CD4-positive, CD25-positive, alpha-beta regulatory T cell (primary cell): ENCODE data around the gene DMTF1. TPM values are rescaled to one million over a fixed set of nuclear protein-coding genes. Genes with fewer than 3 reads are reported as not detected.
A peak's percentile ranks its signal among the peaks of the same experiment; 100 is the strongest.
"Not testable (repeated sequence)": the region's sequence is repeated elsewhere in the genome, so short reads cannot be mapped to it uniquely, and the experiment has no call there.

Experiments used
- ATAC-seq, 2 donors: fragments of 150-1000 bp; cut with Tn5 transposase; one replicate each; pipeline ENCODE4 v1.10.0; 2021; ENCODE audit warnings: low read depth in 2 of 2, moderate number of reproducible peaks in 2 of 2, moderate library complexity in 1 of 2
- DNase-seq, 3 donors: peaks; one replicate each; pipeline versions ENCODE4 v3.0.0 to v3.0.0-alpha.2; 2012 to 2022; ENCODE audit warnings: mixed read lengths in 1 of 3
- H3K27ac ChIP-seq: one replicate; pipeline ENCODE4 v1.7.0; 2013; ENCODE audit warnings: mild to moderate bottlenecking, low read length; ENCODE audit not compliant: insufficient read depth, poor library complexity, severe bottlenecking
- H3K27me3 ChIP-seq: one replicate; pipeline ENCODE4 v1.7.0; 2013; ENCODE audit warnings: low read length; ENCODE audit not compliant: control insufficient read depth, insufficient read depth
- H3K36me3 ChIP-seq: one replicate; pipeline ENCODE4 v1.7.0; 2013; ENCODE audit warnings: mild to moderate bottlenecking, low read length, moderate library complexity; ENCODE audit not compliant: control insufficient read depth, insufficient read depth
- H3K4me1 ChIP-seq: 2 replicates; pipeline ENCODE4 v1.7.0; 2013; ENCODE audit warnings: mild to moderate bottlenecking, low read length; ENCODE audit not compliant: insufficient read depth, control insufficient read depth, poor library complexity, severe bottlenecking
- H3K4me3 ChIP-seq: one replicate; pipeline ENCODE4 v1.7.0; 2013; ENCODE audit warnings: low read depth, mild to moderate bottlenecking, low read length, moderate library complexity
- H3K9me3 ChIP-seq, 2 experiments: 1 replicate in 1 of 2; 2 replicates in 1 of 2; pipeline ENCODE4 v1.7.0; 2013; ENCODE audit warnings: low read length in 2 of 2, mild to moderate bottlenecking in 1 of 2, moderate library complexity in 1 of 2; ENCODE audit not compliant: control insufficient read depth in 2 of 2
- H3K27ac Mint-ChIP-seq, 3 donors: one replicate each; pipeline ENCODE4 v1.8.0; 2020 to 2022; ENCODE audit warnings: mild to moderate bottlenecking in 3 of 3, mixed read lengths in 3 of 3, moderate library complexity in 2 of 3
- H3K27me3 Mint-ChIP-seq: one replicate; pipeline ENCODE4 v1.8.0; 2022; ENCODE audit warnings: mild to moderate bottlenecking, mixed read lengths
- H3K36me3 Mint-ChIP-seq: one replicate; pipeline ENCODE4 v1.8.0; 2020; ENCODE audit warnings: mixed read lengths
- H3K4me1 Mint-ChIP-seq, 4 donors: one replicate each; pipeline ENCODE4 v1.8.0; 2020 to 2022; ENCODE audit warnings: mixed read lengths in 4 of 4, mild to moderate bottlenecking in 1 of 4
- H3K4me3 Mint-ChIP-seq, 4 donors: one replicate each; pipeline ENCODE4 v1.8.0; 2020 to 2022; ENCODE audit warnings: mild to moderate bottlenecking in 4 of 4, mixed read lengths in 4 of 4, moderate library complexity in 3 of 4
- H3K9me3 Mint-ChIP-seq, 7 donors: one replicate each; pipeline ENCODE4 v1.8.0; 2020 to 2022; ENCODE audit warnings: mixed read lengths in 7 of 7, mild to moderate bottlenecking in 3 of 7, moderate library complexity in 2 of 7
- polyA plus RNA-seq, 4 donors: library from polyadenylated mRNA; unstranded; fragments of 300-500 nt; fragmentation: Illumina TruSeq; gene quantifications; one replicate each; pipeline ENCODE4 v1.2.3, GENCODE V29; 2021
- total RNA-seq: library from RNA; stranded (reverse); gene quantifications from one replicate; pipeline ENCODE4 v1.2.3, GENCODE V29; 2022

DMTF1 gene
- total and polyA plus RNA-seq, 5 donors from 2014 or later, result 27.9 to 167 (median 32.5) TPM

- no peak for DNase-seq
- peak overlapping the region in 3 of 4 donors; percentile 2 to 61 (median 41) for H3K4me3 Mint-ChIP-seq
- no peaks in the 10 kb centered on the region for H3K27me3 Mint-ChIP-seq
- H3K4me1 Mint-ChIP-seq, result peaks cover 25 to 74% (median 58%) of the 10 kb centered on the region in 4 donors
- Histone ChIP-seq H3K36me3 (peaks cover 69% of the 10 kb centered on the region), H3K4me3 (peak overlapping the region; percentile 20), H3K4me1 (peaks cover 6% of the 10 kb centered on the region), H3K27me3 (no peaks in the 10 kb centered on the region), H3K9me3 (peaks cover 10 to 35% of the 10 kb centered on the region in 2 experiments), H3K27ac (peak overlapping the region; percentile 19)
- H3K9me3 Mint-ChIP-seq, result peaks cover 0 to 25% (median 8%) of the 10 kb centered on the region in 7 donors
- H3K36me3 Mint-ChIP-seq, result peaks cover 58% of the 10 kb centered on the region
- peak overlapping the region in 2 of 3 donors; percentile 10 to 23 for H3K27ac Mint-ChIP-seq
- no peak for ATAC-seq
Observed at GRCh38 chr7:87202208-87202607, 50.0 kb downstream of the DMTF1 start.

DNA sequence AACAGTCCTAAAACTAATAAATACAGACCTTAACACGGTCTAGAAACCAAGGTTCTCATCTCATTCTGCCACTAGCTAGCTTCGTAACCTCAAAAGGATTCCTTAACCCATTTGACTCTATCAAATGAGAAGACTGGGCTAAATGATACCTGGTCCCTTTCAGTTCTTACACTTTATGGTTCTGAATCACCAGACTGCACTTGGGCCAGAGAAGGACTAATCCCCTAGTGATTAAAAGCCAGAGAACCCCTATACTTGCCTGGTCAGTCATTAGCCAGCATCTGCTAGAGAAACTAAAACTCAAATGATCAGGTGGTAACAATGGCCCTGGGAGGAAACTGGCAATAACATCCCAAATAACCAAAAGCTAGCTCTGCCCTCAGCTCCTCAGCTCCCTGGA lies 50.5 kb downstream of the DMTF1 start:
- peak overlapping the region in 2 of 3 donors; percentile 54 to 78 for H3K27ac Mint-ChIP-seq
- peak overlapping the region in 1 of 4 donors; percentile 41 for H3K4me3 Mint-ChIP-seq
- no peak for DNase-seq
- Histone ChIP-seq H3K4me1 (peaks cover 6% of the 10 kb centered on the region), H3K9me3 (peaks cover 10 to 35% of the 10 kb centered on the region in 2 experiments), H3K27ac (peak overlapping the region; percentile 18), H3K36me3 (peaks cover 64% of the 10 kb centered on the region), H3K27me3 (no peaks in the 10 kb centered on the region), H3K4me3 (peak overlapping the region; percentile 20)
- no peak for ATAC-seq
- H3K27me3 Mint-ChIP-seq, result no peaks in the 10 kb centered on the region
- peaks cover 26 to 76% (median 58%) of the 10 kb centered on the region in 4 donors for H3K4me1 Mint-ChIP-seq
- H3K36me3 Mint-ChIP-seq, result peaks cover 60% of the 10 kb centered on the region
- peaks cover 0 to 26% (median 8%) of the 10 kb centered on the region in 7 donors for H3K9me3 Mint-ChIP-seq

- not testable (repeated sequence) for H3K27ac ChIP-seq, H3K27me3 ChIP-seq, H3K4me1 ChIP-seq, DNase-seq, ATAC-seq, H3K27me3 Mint-ChIP-seq, H3K4me3 ChIP-seq
- Mint-ChIP-seq H3K27ac (peak overlapping the region; percentile 7 to 34 (median 24)), H3K4me1 (peaks cover 22 to 78% (median 60%) of the 10 kb centered on the region in 4 donors), H3K4me3 (peak overlapping the region in 1 of 4 donors; percentile 14), H3K36me3 (peaks cover 60% of the 10 kb centered on the region), H3K9me3 (peaks cover 0 to 29% (median 8%) of the 10 kb centered on the region in 7 donors)
- peaks cover 10 to 35% of the 10 kb centered on the region in 2 experiments for H3K9me3 ChIP-seq
- H3K36me3 ChIP-seq, result peaks cover 58% of the 10 kb centered on the region
Observed at GRCh38 chr7:87203929-87204328, 51.7 kb downstream of the DMTF1 start.

GRCh38 chr7:87204933-87205332 lies 52.7 kb downstream of the DMTF1 start:
- no peak overlapping the region for H3K4me3 Mint-ChIP-seq
- Histone ChIP-seq H3K4me1 (peaks cover 9% of the 10 kb centered on the region), H3K36me3 (peaks cover 53% of the 10 kb centered on the region), H3K27ac (no peak overlapping the region), H3K27me3 (no peaks in the 10 kb centered on the region), H3K4me3 (no peak overlapping the region), H3K9me3 (peaks cover 10 to 35% of the 10 kb centered on the region in 2 experiments)
- no peak overlapping the region for H3K27ac Mint-ChIP-seq
- ATAC-seq (no peak), DNase-seq (no peak)
- peaks cover 60% of the 10 kb centered on the region for H3K36me3 Mint-ChIP-seq
- peaks cover 0 to 29% (median 8%) of the 10 kb centered on the region in 7 donors for H3K9me3 Mint-ChIP-seq
- peaks cover 17 to 77% (median 59%) of the 10 kb centered on the region in 4 donors for H3K4me1 Mint-ChIP-seq
- no peaks in the 10 kb centered on the region for H3K27me3 Mint-ChIP-seq

DNA sequence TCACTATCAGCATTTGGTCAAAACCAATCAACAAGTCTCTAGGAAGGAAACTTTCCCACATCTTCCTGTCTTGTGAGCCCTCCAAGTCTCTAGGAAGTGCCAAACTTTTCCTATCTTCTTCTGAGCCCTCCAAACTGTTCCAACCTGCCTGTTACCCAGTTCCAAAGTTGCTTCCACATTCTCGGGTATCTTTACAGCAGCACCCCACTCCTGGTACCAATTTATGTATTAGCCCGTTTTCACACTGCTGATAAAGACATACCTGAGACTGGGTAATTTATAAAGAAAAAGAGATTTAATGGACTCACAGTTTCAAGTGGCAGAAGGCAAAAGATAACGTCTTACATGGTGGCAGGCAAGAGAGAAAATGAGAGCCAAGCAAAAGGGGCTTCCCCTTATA lies 53.4 kb downstream of the DMTF1 start:
- Mint-ChIP-seq H3K4me1 (peaks cover 12 to 77% (median 57%) of the 10 kb centered on the region in 4 donors), H3K9me3 (peaks cover 0 to 29% (median 8%) of the 10 kb centered on the region in 7 donors), H3K36me3 (peaks cover 54% of the 10 kb centered on the region), H3K27ac (peak overlapping the region in 2 of 3 donors; percentile 31 to 72)
- not testable (repeated sequence) for H3K27me3 Mint-ChIP-seq, H3K27ac ChIP-seq, DNase-seq, H3K4me3 Mint-ChIP-seq, ATAC-seq, H3K4me3 ChIP-seq, H3K27me3 ChIP-seq
- Histone ChIP-seq H3K36me3 (peaks cover 46% of the 10 kb centered on the region), H3K4me1 (peaks cover 17% of the 10 kb centered on the region), H3K9me3 (peaks cover 10 to 35% of the 10 kb centered on the region in 2 experiments)

GRCh38 chr7:87206361-87206760 lies 54.1 kb downstream of the DMTF1 start:
- peaks cover 0 to 29% (median 8%) of the 10 kb centered on the region in 7 donors for H3K9me3 Mint-ChIP-seq
- Histone ChIP-seq H3K9me3 (peaks cover 10 to 35% of the 10 kb centered on the region in 2 experiments), H3K27ac (no peak overlapping the region), H3K4me1 (peaks cover 23% of the 10 kb centered on the region), H3K36me3 (peaks cover 44% of the 10 kb centered on the region), H3K27me3 (no peaks in the 10 kb centered on the region), H3K4me3 (no peak overlapping the region)
- no peaks in the 10 kb centered on the region for H3K27me3 Mint-ChIP-seq
- DNase-seq (no peak), ATAC-seq (no peak)
- peaks cover 9 to 77% (median 54%) of the 10 kb centered on the region in 4 donors for H3K4me1 Mint-ChIP-seq
- H3K27ac Mint-ChIP-seq, result no peak overlapping the region
- H3K36me3 Mint-ChIP-seq, result peaks cover 53% of the 10 kb centered on the region
- H3K4me3 Mint-ChIP-seq, result peak overlapping the region in 2 of 4 donors; percentile 17 to 22

DNA sequence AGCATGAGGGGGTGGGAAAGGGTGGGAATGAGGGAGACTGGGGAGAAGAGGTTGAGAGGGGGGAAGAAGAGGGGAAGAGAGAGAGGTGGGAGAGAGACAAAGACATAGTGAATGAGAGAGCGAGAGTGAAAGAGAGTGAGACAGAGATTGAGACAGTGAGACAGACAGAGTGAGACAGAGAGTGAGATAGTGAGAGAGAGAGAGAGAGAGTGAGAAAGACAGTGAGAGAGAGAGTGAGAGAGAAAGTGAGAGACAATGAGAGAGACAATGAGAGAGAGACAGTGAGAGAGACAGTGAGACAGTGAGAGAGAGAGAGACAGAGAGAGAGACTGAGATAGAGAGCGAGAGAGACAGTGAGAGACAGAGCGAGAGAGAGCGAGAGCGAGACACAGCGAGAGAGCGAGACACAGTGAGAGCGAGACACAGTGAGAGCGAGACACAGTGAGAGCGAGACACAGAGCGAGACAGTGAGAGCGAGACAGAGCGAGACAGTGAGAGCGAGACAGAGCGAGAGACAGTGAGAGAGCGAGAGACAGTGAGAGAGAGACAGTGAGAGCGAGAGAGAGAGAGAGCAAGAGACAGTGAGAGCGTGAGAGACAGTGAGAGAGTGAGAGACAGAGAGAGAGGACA lies 57.2 kb downstream of the DMTF1 start:
- Histone ChIP-seq H3K27me3 (no peaks in the 10 kb centered on the region), H3K4me3 (no peak overlapping the region), H3K36me3 (peaks cover 25% of the 10 kb centered on the region), H3K4me1 (peaks cover 47% of the 10 kb centered on the region), H3K9me3 (peaks cover 10 to 25% of the 10 kb centered on the region in 2 experiments), H3K27ac (no peak overlapping the region)
- peaks cover 0 to 21% (median 5%) of the 10 kb centered on the region in 7 donors for H3K9me3 Mint-ChIP-seq
- peaks cover 45% of the 10 kb centered on the region for H3K36me3 Mint-ChIP-seq
- H3K27ac Mint-ChIP-seq, result peak overlapping the region; percentile 94 to 98 (median 96)
- H3K4me1 Mint-ChIP-seq, result peaks cover 24 to 79% (median 58%) of the 10 kb centered on the region in 4 donors
- no peak for ATAC-seq
- H3K4me3 Mint-ChIP-seq, result peak overlapping the region in 3 of 4 donors; percentile 30 to 76 (median 67)
- no peak for DNase-seq
- no peaks in the 10 kb centered on the region for H3K27me3 Mint-ChIP-seq
